HepG2 (cell line): ENCODE measurements around the gene CPPED1.

Experiments used
- CREB1 ChIP-seq, 2 experiments: fragments of 450-650 bp in 1 of 2; IDR thresholded peaks; 2 replicates each; pipeline ENCODE4 v1.6.1; 2016 to 2017; ENCODE audit warnings: control low read depth in 1 of 2, mild to moderate bottlenecking in 1 of 2, missing compliant biosample characterization in 1 of 2, missing genetic modification characterization in 1 of 2
- HOXA5 ChIP-seq: sonication (generic); formaldehyde crosslinking; IDR thresholded peaks from 2 replicates; pipeline ENCODE4 v1.4.0; 2020; ENCODE audit warnings: missing genetic modification reagents
- PATZ1 ChIP-seq: sonication (generic); formaldehyde crosslinking; IDR thresholded peaks from 2 replicates; pipeline ENCODE4 v1.4.0; 2020; ENCODE audit warnings: missing genetic modification reagents

GRCh38 chr16:12629271-12629670, 174.4 kb downstream of the CPPED1 start:
- TF ChIP-seq HOXA5 (CRISPR knock-in tag) (no peak), CREB1 (IDR thresholded peaks at IDR 0.05) (no peak), CREB1 (CRISPR knock-in tag; IDR thresholded peaks at IDR 0.05) (no peak), PATZ1 (CRISPR knock-in tag) (no peak)
